Mesenchymal stem cell (in vitro differentiated cells and primary cell): Measurements from ENCODE around the gene PP2D1.

Experiments used
- DNase-seq: peaks from one replicate; pipeline ENCODE4 v3.0.0-alpha.2; 2013
- H2AFZ ChIP-seq: one replicate; pipeline ENCODE4 v1.6.1; 2013; ENCODE audit warnings: low read depth, mild to moderate bottlenecking, control low read depth, inconsistent platforms, low read length, moderate library complexity
- H2AK5ac ChIP-seq: 2 replicates; pipeline ENCODE4 v1.6.1; 2013; ENCODE audit warnings: low read length, moderate library complexity, mild to moderate bottlenecking, inconsistent platforms; ENCODE audit not compliant: severe bottlenecking
- H2BK120ac ChIP-seq: one replicate; pipeline ENCODE4 v1.6.1; 2013; ENCODE audit warnings: low read depth, mild to moderate bottlenecking, inconsistent platforms, low read length, moderate library complexity
- H2BK12ac ChIP-seq, 2 experiments: one replicate each; pipeline ENCODE4 v1.6.1; 2013; ENCODE audit warnings: inconsistent platforms in 2 of 2, low read length in 2 of 2, mild to moderate bottlenecking in 2 of 2, moderate library complexity in 2 of 2, control low read depth in 1 of 2
- H2BK15ac ChIP-seq: one replicate; pipeline ENCODE4 v1.6.1; 2013; ENCODE audit warnings: mild to moderate bottlenecking, low read depth, inconsistent platforms; ENCODE audit not compliant: poor library complexity, severe bottlenecking
- H2BK5ac ChIP-seq: 2 replicates; pipeline ENCODE4 v1.6.1; 2013; ENCODE audit warnings: low read depth, mild to moderate bottlenecking, low read length, control low read depth, inconsistent platforms; ENCODE audit not compliant: poor library complexity, severe bottlenecking
- H3K14ac ChIP-seq, 2 experiments: one replicate each; pipeline ENCODE4 v1.6.1; 2013; ENCODE audit warnings: inconsistent platforms in 2 of 2, low read length in 2 of 2, control low read depth in 1 of 2, mild to moderate bottlenecking in 1 of 2, moderate library complexity in 1 of 2
- H3K18ac ChIP-seq, 2 experiments: one replicate each; pipeline ENCODE4 v1.6.1; 2013; ENCODE audit warnings: inconsistent platforms in 2 of 2, low read length in 2 of 2, control low read depth in 1 of 2, low read depth in 1 of 2, mild to moderate bottlenecking in 1 of 2
- H3K23ac ChIP-seq, 2 experiments: one replicate each; pipeline ENCODE4 v1.6.1; 2013; ENCODE audit warnings: inconsistent platforms in 2 of 2, low read length in 2 of 2, mild to moderate bottlenecking in 2 of 2, moderate library complexity in 2 of 2, control low read depth in 1 of 2
- H3K27ac ChIP-seq: 2 replicates; pipeline ENCODE4 v1.5.1; 2013; ENCODE audit warnings: mild to moderate bottlenecking, moderate library complexity, low read length, control low read depth, inconsistent platforms; ENCODE audit not compliant: poor library complexity, severe bottlenecking
- H3K27me3 ChIP-seq, 2 experiments: 2 replicates each; pipeline versions ENCODE4 v1.6.1 to v1.7.0; 2013; ENCODE audit warnings: low read length in 2 of 2, mild to moderate bottlenecking in 2 of 2, moderate library complexity in 2 of 2, control low read depth in 1 of 2, inconsistent platforms in 1 of 2; ENCODE audit not compliant: control insufficient read depth in 1 of 2, insufficient read depth in 1 of 2
- H3K36me3 ChIP-seq, 2 experiments: 2 replicates each; pipeline versions ENCODE4 v1.6.1 to v1.7.0; 2013; ENCODE audit warnings: low read length in 2 of 2, control low read depth in 1 of 2, inconsistent platforms in 1 of 2, low read depth in 1 of 2, mild to moderate bottlenecking in 1 of 2; ENCODE audit not compliant: insufficient read depth in 2 of 2, control insufficient read depth in 1 of 2
- H3K4ac ChIP-seq, 2 experiments: one replicate each; pipeline ENCODE4 v1.6.1; 2013; ENCODE audit warnings: inconsistent platforms in 2 of 2, low read length in 2 of 2, mild to moderate bottlenecking in 2 of 2, moderate library complexity in 2 of 2, control low read depth in 1 of 2, low read depth in 1 of 2
- H3K4me1 ChIP-seq: 2 replicates; pipeline ENCODE4 v1.6.1; 2013; ENCODE audit warnings: low read depth, low read length, control low read depth; ENCODE audit not compliant: control insufficient read depth, insufficient read depth
- H3K4me2 ChIP-seq: 2 replicates; pipeline ENCODE4 v1.6.1; 2013; ENCODE audit warnings: low read length, mild to moderate bottlenecking, inconsistent platforms; ENCODE audit not compliant: poor library complexity, severe bottlenecking
- H3K4me3 ChIP-seq, 2 experiments: 2 replicates each; pipeline versions ENCODE4 v1.5.1 to v1.7.0; 2013; ENCODE audit warnings: low read length in 2 of 2, mild to moderate bottlenecking in 2 of 2, control low read depth in 1 of 2, low read depth in 1 of 2; ENCODE audit not compliant: insufficient read depth in 1 of 2
- H3K79me1 ChIP-seq: replicated peaks from 2 replicates; pipeline ENCODE4 v1.6.1; 2013; ENCODE audit warnings: mild to moderate bottlenecking, control low read depth, low read length, inconsistent platforms; ENCODE audit not compliant: poor library complexity, severe bottlenecking
- H3K9ac ChIP-seq: 2 replicates; pipeline ENCODE4 v1.7.0; 2013; ENCODE audit warnings: mild to moderate bottlenecking, low read length, moderate library complexity
- H3K9me3 ChIP-seq: 2 replicates; pipeline ENCODE4 v1.7.0; 2013; ENCODE audit warnings: mild to moderate bottlenecking, low read length; ENCODE audit not compliant: control insufficient read depth
- H4K8ac ChIP-seq: one replicate; pipeline ENCODE4 v1.6.1; 2013; ENCODE audit warnings: inconsistent platforms, mild to moderate bottlenecking, low read length, moderate library complexity
- H4K91ac ChIP-seq: one replicate; pipeline ENCODE4 v1.6.1; 2013; ENCODE audit warnings: mild to moderate bottlenecking, low read length, inconsistent platforms
- WGBS: methylation state at CpG from one replicate; pipeline ENCODE4 v1.1.7; 2013; ENCODE audit warnings: mixed read lengths; 5-methylcytosine and 5-hydroxymethylcytosine counted together

PP2D1 gene

GRCh38 chr3:19948226-19948591, 63.9 kb downstream of the PP2D1 start:
- 0% methylated on average over 2 of the region's 2 CpGs for WGBS
- Histone ChIP-seq H2BK5ac (no peak overlapping the region), H3K4me3 (peak overlapping the region in 1 of 2 experiments; percentile 91), H3K4me2 (peak overlapping the region; percentile 45), H3K27me3 (no peaks in the 10 kb centered on the region), H3K79me1 (peaks cover 6% of the 10 kb centered on the region), H2BK120ac (no peak overlapping the region), H3K9me3 (no peaks in the 10 kb centered on the region), H3K14ac (no peak overlapping the region), H3K18ac (peak overlapping the region in 1 of 2 experiments; percentile 96), H3K4ac (no peak overlapping the region), H3K36me3 (peaks cover 4 to 27% of the 10 kb centered on the region in 2 experiments), H3K27ac (peak overlapping the region; percentile 97), H3K9ac (peak overlapping the region; percentile 97), H2BK15ac (no peak overlapping the region), H4K8ac (no peak overlapping the region), H2AK5ac (no peak overlapping the region), H2BK12ac (no peak overlapping the region), H3K23ac (no peak overlapping the region), H3K4me1 (peaks cover 3% of the 10 kb centered on the region), H4K91ac (no peak overlapping the region), H2AFZ (no peak overlapping the region)
- DNase-seq = no peak

GRCh38 chr3:19947549-19948225, 64.4 kb downstream of the PP2D1 start:
- Histone ChIP-seq H3K27me3 (no peaks in the 10 kb centered on the region), H2BK120ac (peak overlapping the region; percentile 87), H2AFZ (peak overlapping the region; percentile 75), H3K4ac (peak overlapping the region; percentile 90 to 99), H3K36me3 (peaks cover 3 to 22% of the 10 kb centered on the region in 2 experiments), H2BK5ac (peak overlapping the region; percentile 90), H2BK15ac (peak overlapping the region; percentile 70), H3K23ac (peak overlapping the region in 1 of 2 experiments; percentile 75), H3K14ac (peak overlapping the region; percentile 9 to 96), H3K9ac (peak overlapping the region; percentile 97), H2BK12ac (peak overlapping the region in 1 of 2 experiments; percentile 79), H3K79me1 (peaks cover 6% of the 10 kb centered on the region), H3K4me1 (peaks cover 3% of the 10 kb centered on the region), H3K27ac (peak overlapping the region; percentile 97), H3K9me3 (no peaks in the 10 kb centered on the region), H3K18ac (peak overlapping the region; percentile 96 to 98), H4K91ac (peak overlapping the region; percentile 97), H3K4me3 (peak overlapping the region; percentile 91 to 100), H2AK5ac (peak overlapping the region; percentile 42), H4K8ac (peak overlapping the region; percentile 92), H3K4me2 (peak overlapping the region; percentile 45)
- DNase-seq = peak; percentile 67
- 2% methylated on average over 29 of the region's 30 CpGs for WGBS

DNA sequence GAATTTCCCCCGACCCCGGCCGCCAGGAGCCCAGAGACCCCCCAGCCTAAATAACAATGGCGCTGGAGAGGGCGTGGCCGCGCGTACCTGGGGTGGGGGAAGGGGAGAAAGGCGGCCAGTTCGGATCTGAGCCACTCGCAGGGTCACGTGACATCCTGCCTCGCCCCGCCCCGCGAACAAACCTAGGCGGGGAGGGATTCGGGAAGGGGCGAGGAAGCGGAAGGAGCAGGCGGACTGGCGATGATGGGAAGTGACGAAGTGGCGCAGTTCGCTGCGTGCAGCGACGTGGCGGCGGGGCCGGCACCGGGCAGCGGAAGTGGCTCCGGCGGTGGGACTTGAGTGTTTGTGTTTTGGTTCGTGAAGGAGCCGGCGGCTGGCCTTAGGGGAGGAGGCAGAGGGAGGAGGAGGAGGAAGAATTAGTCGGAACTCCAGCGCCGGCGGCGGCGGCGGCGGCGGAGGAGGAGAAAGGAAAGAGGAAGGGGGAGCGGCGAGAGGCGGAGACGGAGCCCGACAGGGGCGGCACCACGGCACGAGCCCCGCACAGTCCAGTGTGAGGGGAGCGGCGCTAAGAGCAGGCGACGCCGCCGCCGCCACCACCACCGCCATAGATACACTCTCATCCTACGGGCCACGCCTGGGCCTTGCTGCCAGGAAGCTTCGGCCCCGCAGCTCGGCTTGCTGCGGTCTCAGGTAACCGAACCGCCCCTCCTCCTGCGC, 65.1 kb downstream of the PP2D1 start, which contains the start of gene RAB5A:
TSS of gene RAB5A (plus strand) at position 266 of the 717 bp plus-strand sequence. CDS start 3,802 bp downstream, outside the sequence.
- Histone ChIP-seq H2BK15ac (peak within 1 kb of the TSS; percentile 77), H3K18ac (peak within 1 kb of the TSS; percentile 96 to 98), H3K4me3 (peak within 1 kb of the TSS; percentile 91 to 100), H2BK5ac (peak within 1 kb of the TSS; percentile 95), H3K14ac (peak within 1 kb of the TSS; percentile 9 to 96), H3K9ac (peak within 1 kb of the TSS; percentile 97), H3K27me3 (no peaks in the 10 kb centered on the region), H2AK5ac (peak within 1 kb of the TSS; percentile 100), H3K9me3 (no peaks in the 10 kb centered on the region), H2BK12ac (peak within 1 kb of the TSS; percentile 32 to 79), H3K4ac (peak within 1 kb of the TSS; percentile 98 to 99), H2BK120ac (peak within 1 kb of the TSS; percentile 87), H3K4me2 (peak within 1 kb of the TSS; percentile 81), H3K4me1 (peaks cover 3% of the 10 kb centered on the region), H3K27ac (peak within 1 kb of the TSS; percentile 97), H2AFZ (peak within 1 kb of the TSS; percentile 86), H3K79me1 (peaks cover 6% of the 10 kb centered on the region), H3K23ac (peak within 1 kb of the TSS in 1 of 2 experiments; percentile 75), H3K36me3 (peaks cover 3 to 15% of the 10 kb centered on the region in 2 experiments), H4K91ac (peak within 1 kb of the TSS; percentile 97), H4K8ac (peak within 1 kb of the TSS; percentile 92)
- peak; percentile 98 for DNase-seq
- under 1% methylated on average over 43 of the region's 73 CpGs for WGBS
